ENCODE results near the gene UST. TPM values are rescaled to one million over a fixed set of nuclear protein-coding genes. Genes with fewer than 3 reads are reported as not detected.

Gene UST
- total RNA-seq, 1 donor from 2014 or later = 17.1 TPM

GRCh38 chr6:149016716-149017115, 269.9 kb downstream of the UST start:
- TF ChIP-seq CTCF (IDR thresholded peaks at IDR 0.05) = no peak
- Mint-ChIP-seq H3K36me3 (ENCODE audit: low read depth) (peaks cover 5% of the 10 kb centered on the region), H3K4me1 (ENCODE audit: low read depth) (peaks cover 32% of the 10 kb centered on the region), H3K27ac (ENCODE audit: unreplicated experiment) (no peak overlapping the region), H3K4me3 (ENCODE audit: unreplicated experiment) (no peak overlapping the region), H3K9me3 (ENCODE audit: low read depth) (no peaks in the 10 kb centered on the region), H3K27me3 (ENCODE audit: low read depth) (no peaks in the 10 kb centered on the region)
- DNase-seq (ENCODE audit: low spot score) = no peak

GRCh38 chr6:149020319-149020718, 273.5 kb downstream of the UST start:
- Mint-ChIP-seq H3K4me3 (ENCODE audit: unreplicated experiment) (no peak overlapping the region), H3K27ac (ENCODE audit: unreplicated experiment) (no peak overlapping the region), H3K27me3 (ENCODE audit: low read depth) (no peaks in the 10 kb centered on the region), H3K9me3 (ENCODE audit: low read depth) (no peaks in the 10 kb centered on the region), H3K36me3 (ENCODE audit: low read depth) (peaks cover 18% of the 10 kb centered on the region), H3K4me1 (ENCODE audit: low read depth) (peaks cover 11% of the 10 kb centered on the region)
- TF ChIP-seq CTCF (IDR thresholded peaks at IDR 0.05) = no peak
- DNase-seq (ENCODE audit: low spot score) = no peak

GRCh38 chr6:149024361-149024760, 277.5 kb downstream of the UST start:
- Mint-ChIP-seq H3K27me3 (ENCODE audit: low read depth) (no peaks in the 10 kb centered on the region), H3K27ac (ENCODE audit: unreplicated experiment) (no peak overlapping the region), H3K4me1 (ENCODE audit: low read depth) (peaks cover 23% of the 10 kb centered on the region), H3K36me3 (ENCODE audit: low read depth) (peaks cover 18% of the 10 kb centered on the region), H3K9me3 (ENCODE audit: low read depth) (no peaks in the 10 kb centered on the region), H3K4me3 (ENCODE audit: unreplicated experiment) (no peak overlapping the region)
- DNase-seq (ENCODE audit: low spot score) = no peak
- TF ChIP-seq CTCF (IDR thresholded peaks at IDR 0.05) = no peak

GRCh38 chr6:149025061-149025460, 278.2 kb downstream of the UST start:
- peaks cover 18% of the 10 kb centered on the region for H3K36me3 Mint-ChIP-seq (ENCODE audit: low read depth)
- no peaks in the 10 kb centered on the region for H3K27me3 Mint-ChIP-seq (ENCODE audit: low read depth)
- DNase-seq (ENCODE audit: low spot score) = no peak
- no peaks in the 10 kb centered on the region for H3K9me3 Mint-ChIP-seq (ENCODE audit: low read depth)
- no peak overlapping the region for H3K27ac Mint-ChIP-seq (ENCODE audit: unreplicated experiment)
- no peak overlapping the region for H3K4me3 Mint-ChIP-seq (ENCODE audit: unreplicated experiment)
- peaks cover 30% of the 10 kb centered on the region for H3K4me1 Mint-ChIP-seq (ENCODE audit: low read depth)
- TF ChIP-seq CTCF (IDR thresholded peaks at IDR 0.05) = no peak

GRCh38 chr6:149026530-149026942, 279.7 kb downstream of the UST start:
- no peak for DNase-seq (ENCODE audit: low spot score)

More at GRCh38 chr6:149026530-149026942, 279.7 kb downstream of the UST start:
- Mint-ChIP-seq H3K4me3 (ENCODE audit: unreplicated experiment) (no peak overlapping the region), H3K4me1 (ENCODE audit: low read depth) (peaks cover 45% of the 10 kb centered on the region), H3K27ac (ENCODE audit: unreplicated experiment) (peak overlapping the region; percentile 85), H3K9me3 (ENCODE audit: low read depth) (no peaks in the 10 kb centered on the region), H3K36me3 (ENCODE audit: low read depth) (peaks cover 14% of the 10 kb centered on the region), H3K27me3 (ENCODE audit: low read depth) (no peaks in the 10 kb centered on the region)
- TF ChIP-seq CTCF (IDR thresholded peaks at IDR 0.05) = peak; percentile 95
